NAMALWA (cell line): ENCODE results near the gene TMA7.
"Not testable (repeated sequence)": the region's sequence is repeated elsewhere in the genome, so short reads cannot be mapped to it uniquely, and the experiment has no call there.

ENCODE experiments used
- DNase-seq: peaks from one replicate; pipeline ENCODE4 v3.0.0-alpha.2; 2015; ENCODE audit warnings: low spot score

TMA7 gene

DNA sequence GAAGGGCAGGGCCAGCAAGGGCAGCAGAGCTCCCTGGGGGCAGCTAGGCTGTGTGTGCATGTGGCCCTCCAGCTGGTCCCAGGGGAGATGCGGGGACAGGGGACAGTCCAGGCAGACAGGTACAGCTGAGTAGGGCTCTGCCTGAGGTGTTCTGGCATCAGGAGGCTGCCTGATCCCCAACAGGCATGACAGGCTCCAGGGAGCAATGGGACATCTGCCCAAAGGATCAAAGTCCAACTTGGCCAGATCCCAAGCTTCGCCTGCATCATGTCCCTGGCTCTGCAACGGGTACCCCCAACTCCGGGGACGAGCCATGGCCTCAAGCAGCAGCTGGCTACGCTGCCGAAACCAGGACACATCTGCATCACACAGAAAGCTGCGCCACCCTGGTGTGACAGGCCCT is 28.3 kb downstream of the TMA7 start:
- DNase-seq, result no peak

DNA sequence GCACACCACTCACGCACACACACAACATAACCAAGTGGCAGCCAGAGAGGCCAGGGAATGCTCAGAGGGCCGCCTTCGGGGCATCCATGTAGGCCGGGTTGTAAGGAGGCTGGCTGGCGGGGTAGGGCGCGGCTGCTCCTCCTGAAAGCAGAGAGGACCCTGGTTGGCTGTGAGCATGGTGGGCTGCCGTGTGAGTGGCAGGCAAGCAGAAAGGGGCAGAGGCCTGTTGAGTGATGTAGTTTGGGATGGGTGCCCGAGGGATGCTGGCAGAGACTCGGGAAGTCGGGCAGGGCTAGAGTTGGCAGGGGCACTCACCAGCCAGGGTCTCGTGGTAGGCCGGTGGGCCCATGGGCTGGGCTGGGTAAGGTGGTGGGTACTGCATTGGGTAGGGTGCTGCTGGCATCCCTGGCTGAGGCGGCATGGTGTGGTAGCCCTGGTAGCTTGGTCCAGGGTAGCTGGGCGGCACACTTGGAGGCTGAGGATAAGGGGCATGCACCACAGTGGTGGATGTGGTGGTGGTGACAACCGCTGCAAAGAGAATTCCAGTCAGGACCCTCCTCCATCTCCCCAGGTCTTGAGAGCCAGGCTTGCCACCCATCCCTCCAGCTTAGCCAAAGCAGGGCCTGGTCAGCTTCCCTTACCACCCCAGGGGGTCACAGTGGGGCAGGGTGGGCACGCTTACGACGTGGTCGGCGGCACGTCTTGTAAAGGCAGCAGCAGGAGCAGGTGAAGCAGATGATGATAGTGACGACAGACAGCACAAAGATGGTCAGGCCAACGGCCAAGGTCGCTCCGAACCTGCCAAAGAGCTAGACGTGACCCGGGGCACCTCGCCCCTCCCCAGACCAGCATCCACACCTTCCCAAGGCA is 29.2 kb downstream of the TMA7 start:
- DNase-seq, result no peak

GRCh38 chr3:48470286-48470685 is 30.2 kb downstream of the TMA7 start:
- no peak for DNase-seq

- no peak for DNase-seq
These were observed 32.5 kb downstream of the TMA7 start for GRCh38 chr3:48472673-48472922.

- peak; percentile 94 for DNase-seq
These were observed 33.0 kb downstream of the TMA7 start for GRCh38 chr3:48472923-48473616.

GRCh38 chr3:48473617-48473952 is 33.5 kb downstream of the TMA7 start:
- no peak for DNase-seq

DNA sequence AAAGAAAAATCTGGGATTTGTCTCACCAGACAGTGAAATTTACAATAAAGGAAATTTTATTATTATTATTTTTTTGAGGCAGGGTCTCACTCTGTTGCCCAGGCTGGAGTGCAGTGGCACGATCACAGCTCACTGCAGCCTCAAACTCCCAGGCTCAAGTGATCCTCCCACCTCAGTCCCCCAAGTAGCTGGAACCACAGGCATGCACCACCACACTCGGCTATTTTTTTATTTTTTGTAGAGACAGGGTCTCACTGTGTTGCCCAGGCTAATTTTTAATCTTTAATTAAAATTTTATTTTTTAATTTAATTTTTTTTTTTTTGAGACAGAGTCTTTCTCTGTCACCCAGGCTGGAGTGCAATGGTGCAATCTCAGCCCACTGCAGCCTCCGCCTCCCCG is 34.0 kb downstream of the TMA7 start:
- not testable (repeated sequence) for DNase-seq

- DNase-seq, result no peak
These were observed 34.6 kb downstream of the TMA7 start for GRCh38 chr3:48474619-48475018.

DNA sequence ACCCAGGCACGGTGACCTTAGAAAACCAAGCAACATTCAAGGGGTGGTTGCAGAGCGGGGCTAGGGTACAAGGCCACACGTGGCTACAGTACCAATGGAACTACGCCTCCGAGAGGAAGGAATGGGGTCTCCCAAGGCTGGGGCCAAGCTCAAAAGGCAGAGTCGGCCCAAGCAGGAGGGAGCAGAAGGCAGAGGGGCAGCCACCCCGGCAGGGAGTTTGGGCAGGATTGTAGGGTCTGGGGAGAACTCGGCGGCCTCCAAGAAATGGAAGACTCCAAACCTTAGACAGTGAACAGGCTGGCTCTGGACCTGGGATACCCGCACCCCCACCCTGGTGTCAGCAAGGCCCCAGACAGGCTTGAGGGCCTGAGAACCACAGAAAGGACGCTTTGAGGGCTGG is 35.1 kb downstream of the TMA7 start:
- no peak for DNase-seq

- DNase-seq, result no peak
These were observed 36.5 kb downstream of the TMA7 start for GRCh38 chr3:48476426-48477053.

DNA sequence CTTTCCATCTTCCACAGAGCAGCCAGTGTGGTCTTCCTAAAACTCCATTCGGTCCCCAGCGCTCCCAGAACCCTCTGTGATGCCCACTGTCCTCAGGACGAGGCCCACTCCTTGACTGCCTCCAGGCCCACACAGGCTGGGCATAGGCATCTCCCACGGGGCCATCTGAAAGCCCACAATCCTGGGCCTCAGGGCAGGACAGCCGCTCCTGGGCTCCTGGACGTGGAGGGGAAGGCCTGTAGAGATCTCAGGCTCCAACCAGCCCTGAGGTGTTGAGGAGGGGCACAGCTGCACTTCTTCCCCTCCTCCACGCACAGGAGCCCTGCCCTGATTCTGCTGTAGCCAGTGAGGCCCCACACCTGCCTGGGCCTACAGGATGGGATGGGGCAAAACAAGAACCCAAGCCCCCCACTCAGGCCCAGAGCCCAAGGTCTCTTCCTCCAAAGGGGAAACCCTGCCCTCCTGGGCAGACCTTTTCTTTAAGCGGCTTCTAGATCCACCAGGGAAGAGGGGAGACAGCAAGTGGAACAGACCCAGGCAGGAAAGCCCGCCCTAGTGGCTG is 38.0 kb downstream of the TMA7 start:
- DNase-seq, result no peak

DNA sequence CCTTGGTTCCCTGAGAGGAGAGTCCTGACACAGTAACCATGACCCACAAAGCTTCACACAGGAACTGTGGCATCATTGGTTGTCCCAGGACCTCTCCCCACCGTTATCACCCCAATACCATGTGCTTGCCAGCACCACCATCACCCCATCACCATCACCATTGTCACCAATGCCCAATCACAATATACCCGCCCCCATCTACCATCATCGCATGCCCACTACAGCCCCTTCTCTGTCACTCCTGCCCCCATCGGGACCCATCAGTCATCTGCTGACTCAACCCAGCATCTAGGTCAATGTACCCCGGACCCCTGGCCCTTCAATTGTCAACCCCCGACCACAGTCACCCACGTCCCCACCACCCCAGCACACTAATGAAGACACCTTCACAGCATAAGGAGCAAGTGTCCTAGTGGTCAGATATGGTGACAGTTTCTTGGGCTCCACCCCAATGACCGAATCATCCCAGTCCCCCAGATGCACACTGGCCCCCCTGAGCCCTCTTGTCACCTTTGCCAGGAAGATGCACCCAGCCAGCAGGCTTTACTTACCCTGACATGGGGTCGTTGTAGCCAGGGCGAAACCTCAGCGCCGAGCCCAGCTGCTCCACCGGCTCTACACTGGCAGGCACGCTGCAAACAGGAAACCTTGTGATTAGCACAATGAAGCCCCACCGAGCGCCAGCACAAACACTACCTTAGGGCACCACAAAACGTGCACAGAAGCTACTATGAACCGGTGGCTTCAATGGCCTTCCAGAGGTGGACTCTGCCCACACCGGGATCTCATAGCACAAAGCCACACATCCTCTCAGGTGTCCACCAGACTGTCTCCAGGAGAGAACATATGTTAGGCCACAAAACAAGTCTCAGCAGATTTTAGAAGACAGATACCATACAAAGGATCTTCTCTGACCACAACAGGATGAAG is 38.8 kb downstream of the TMA7 start:
- DNase-seq, result peak; percentile 37

- not testable (repeated sequence) for DNase-seq
These were observed 40.8 kb downstream of the TMA7 start for GRCh38 chr3:48480891-48481290.

GRCh38 chr3:48482822-48483221 is 42.8 kb downstream of the TMA7 start:
- not testable (repeated sequence) for DNase-seq

- DNase-seq, result no peak
These were observed 46.9 kb downstream of the TMA7 start for GRCh38 chr3:48486952-48487351.

- DNase-seq, result peak; percentile 43
These were observed 52.6 kb downstream of the TMA7 start for GRCh38 chr3:48492461-48493202.

DNA sequence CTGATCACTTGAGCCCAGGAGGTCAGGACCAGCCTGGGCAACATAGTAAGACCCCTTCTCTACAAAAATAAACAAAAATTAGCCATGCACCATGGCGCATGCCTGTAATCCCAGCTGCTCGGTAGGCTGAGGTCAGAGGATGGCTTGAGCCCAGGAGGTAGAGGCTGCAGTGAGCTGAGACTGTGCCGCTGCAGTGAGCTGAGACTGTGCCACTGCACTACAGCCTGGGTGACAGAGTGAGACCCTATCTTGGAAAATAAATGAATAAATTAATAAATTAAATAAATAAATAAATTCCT is 53.1 kb downstream of the TMA7 start:
- DNase-seq, result no peak
